Neutrophil (primary cell): ENCODE data around the gene MICU1.
"Not testable (repeated sequence)": the region's sequence is repeated elsewhere in the genome, so short reads cannot be mapped to it uniquely, and the experiment has no call there.

Experiments
- H3K27ac ChIP-seq: fragments of 200-600 bp; sonication (generic); 2 replicates; pipeline ENCODE4 v1.5.1; 2016; ENCODE audit warnings: mild to moderate bottlenecking, moderate library complexity
- H3K27me3 ChIP-seq: fragments of 200-600 bp; sonication (generic); 2 replicates; pipeline ENCODE4 v1.6.0; 2016; ENCODE audit warnings: mild to moderate bottlenecking
- H3K36me3 ChIP-seq: fragments of 200-600 bp; sonication (generic); 2 replicates; pipeline ENCODE4 v1.5.1; 2017
- H3K4me1 ChIP-seq, 2 experiments: fragments of 200-600 bp in 1 of 2; sonication (generic) in 1 of 2; 1 replicate in 1 of 2; 2 replicates in 1 of 2; pipeline versions ENCODE4 v1.5.1 to v1.6.1; 2013 to 2016; ENCODE audit warnings: low read depth in 1 of 2, low read length in 1 of 2, mild to moderate bottlenecking in 1 of 2, moderate library complexity in 1 of 2; ENCODE audit not compliant: control insufficient read depth in 1 of 2, insufficient read depth in 1 of 2
- H3K4me3 ChIP-seq, 2 experiments: fragments of 200-600 bp in 1 of 2; sonication (generic) in 1 of 2; 1 replicate in 1 of 2; 2 replicates in 1 of 2; pipeline ENCODE4 v1.5.1; 2013 to 2016; ENCODE audit warnings: low read depth in 1 of 2, low read length in 1 of 2, mild to moderate bottlenecking in 1 of 2, moderate library complexity in 1 of 2
- H3K9me3 ChIP-seq: fragments of 200-600 bp; sonication (generic); 2 replicates; pipeline ENCODE4 v1.5.1; 2016
- CTCF ChIP-seq: fragments of 200-600 bp; sonication (generic); IDR thresholded peaks from 2 replicates; pipeline ENCODE4 v1.5.1; 2016; ENCODE audit warnings: antibody characterized with exemption

The MICU1 gene

GRCh38 chr10:72483471-72483870, 142.4 kb downstream of the MICU1 start:
- no peaks in the 10 kb centered on the region for H3K9me3 ChIP-seq
- no peaks in the 10 kb centered on the region for H3K36me3 ChIP-seq
- H3K4me1 ChIP-seq: peaks cover 51 to 58% of the 10 kb centered on the region in 2 experiments
- H3K27ac ChIP-seq: peak overlapping the region; percentile 87
- H3K4me3 ChIP-seq: peak overlapping the region; percentile 29 to 46
- H3K27me3 ChIP-seq: no peaks in the 10 kb centered on the region
- no peak for TF ChIP-seq CTCF

GRCh38 chr10:72480861-72481260, 145.0 kb downstream of the MICU1 start:
- no peaks in the 10 kb centered on the region for H3K9me3 ChIP-seq
- H3K27ac ChIP-seq: peak overlapping the region; percentile 7
- no peak for TF ChIP-seq CTCF

GRCh38 chr10:72477463-72477862, 148.4 kb downstream of the MICU1 start:
- Histone ChIP-seq H3K36me3 (peaks cover 22% of the 10 kb centered on the region), H3K4me1 (peaks cover 18 to 27% of the 10 kb centered on the region in 2 experiments), H3K27me3 (no peaks in the 10 kb centered on the region), H3K4me3 (no peak overlapping the region), H3K9me3 (no peaks in the 10 kb centered on the region), H3K27ac (no peak overlapping the region)
- TF ChIP-seq CTCF: no peak

More at GRCh38 chr10:72480861-72481260, 145.0 kb downstream of the MICU1 start:
- Histone ChIP-seq H3K36me3 (peaks cover 6% of the 10 kb centered on the region), H3K27me3 (no peaks in the 10 kb centered on the region), H3K4me3 (no peak overlapping the region), H3K4me1 (peaks cover 42 to 50% of the 10 kb centered on the region in 2 experiments)

DNA sequence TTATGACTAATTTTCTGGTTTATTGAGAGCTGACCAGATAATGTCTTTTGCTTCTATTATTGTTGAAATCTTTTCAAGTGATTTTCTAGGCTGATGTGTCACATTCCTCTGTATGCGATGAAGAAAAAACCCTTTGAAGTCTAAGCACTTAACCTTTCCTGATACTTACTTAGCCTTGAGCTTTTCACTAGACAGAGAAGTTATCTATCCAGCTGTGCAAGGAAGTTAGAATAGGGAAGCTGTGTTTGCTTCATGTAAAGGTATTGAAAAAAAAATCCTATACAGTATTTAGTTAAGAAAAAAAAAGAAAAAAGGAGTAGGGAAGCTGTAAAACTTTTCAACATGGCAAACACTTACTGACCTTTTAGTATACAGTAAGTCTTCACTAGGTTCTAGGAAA, 153.6 kb downstream of the MICU1 start:
- no peak for TF ChIP-seq CTCF
- Histone ChIP-seq H3K36me3 (peaks cover 22% of the 10 kb centered on the region), H3K27me3 (no peaks in the 10 kb centered on the region), H3K9me3 (no peaks in the 10 kb centered on the region), H3K4me1 (peaks cover 44% of the 10 kb centered on the region in 2 experiments), H3K4me3 (peak overlapping the region in 1 of 2 experiments; percentile 9), H3K27ac (peak overlapping the region; percentile 80)

GRCh38 chr10:72470666-72471065, 155.2 kb downstream of the MICU1 start:
- Histone ChIP-seq H3K27ac (peak overlapping the region; percentile 80), H3K4me1 (peaks cover 54 to 57% of the 10 kb centered on the region in 2 experiments), H3K9me3 (no peaks in the 10 kb centered on the region), H3K4me3 (peak overlapping the region; percentile 15 to 28), H3K36me3 (peaks cover 14% of the 10 kb centered on the region), H3K27me3 (no peaks in the 10 kb centered on the region)
- no peak for TF ChIP-seq CTCF

- not testable (repeated sequence) for H3K36me3 ChIP-seq, H3K4me3 ChIP-seq, H3K9me3 ChIP-seq, H3K27me3 ChIP-seq
- Histone ChIP-seq H3K27ac (peak overlapping the region; percentile 71), H3K4me1 (peaks cover 42 to 44% of the 10 kb centered on the region in 2 experiments)
Measured at GRCh38 chr10:72467064-72467463, 158.8 kb downstream of the MICU1 start.
